DMS153 (cell line): ENCODE results near the gene SLC1A5.

Experiments used
- DNase-seq: peaks from one replicate; lab custom pipeline; 2025; lab: John Stamatoyannopoulos, UW

Gene SLC1A5

DNA sequence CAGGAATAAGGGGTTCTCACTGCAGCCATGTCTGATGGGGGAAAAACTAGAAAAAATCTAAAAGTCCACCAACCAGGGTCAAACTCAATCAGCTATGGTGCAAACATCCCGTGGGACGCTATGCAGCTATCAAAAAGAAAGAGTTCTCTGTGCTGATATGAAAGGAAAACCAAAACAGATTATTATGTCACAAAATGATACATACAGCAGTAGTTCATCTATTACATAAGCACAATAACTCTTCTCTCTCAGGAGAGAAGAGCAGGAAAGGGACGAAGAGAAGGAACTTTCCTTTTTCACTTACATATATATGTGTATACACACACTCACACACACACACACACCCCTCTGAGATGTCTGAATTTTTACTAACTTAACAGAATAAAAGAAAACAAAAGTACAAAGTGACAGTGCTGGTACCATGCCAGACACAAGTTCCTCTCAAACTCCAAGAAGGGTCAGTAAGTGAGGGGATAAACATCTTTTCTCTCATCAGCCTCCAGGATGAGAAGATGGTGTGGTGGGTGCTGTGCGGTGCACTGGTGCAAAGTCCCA lies 45.4 kb downstream of the SLC1A5 start:
- DNase-seq, result no peak

DNA sequence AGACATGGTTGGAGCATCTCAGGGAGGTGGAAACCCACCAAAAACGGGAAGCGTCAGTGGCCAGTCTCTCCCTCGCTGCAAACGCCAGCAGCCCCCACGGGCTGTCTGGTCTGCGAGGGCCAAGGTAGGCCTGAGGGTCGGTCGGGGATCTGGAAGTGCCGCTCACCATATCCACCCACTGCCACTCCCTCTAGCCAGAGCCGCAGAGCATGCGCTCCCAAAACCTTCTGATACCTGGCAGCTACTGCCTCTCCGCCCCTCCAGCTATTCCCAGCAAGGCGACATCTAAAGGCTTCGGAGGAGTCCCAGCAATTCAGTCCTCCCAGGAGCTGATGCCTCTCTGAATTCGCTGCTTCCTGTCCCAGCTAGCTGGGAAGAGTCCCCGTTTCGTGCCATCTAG lies 46.9 kb downstream of the SLC1A5 start:
- DNase-seq, result no peak

DNA sequence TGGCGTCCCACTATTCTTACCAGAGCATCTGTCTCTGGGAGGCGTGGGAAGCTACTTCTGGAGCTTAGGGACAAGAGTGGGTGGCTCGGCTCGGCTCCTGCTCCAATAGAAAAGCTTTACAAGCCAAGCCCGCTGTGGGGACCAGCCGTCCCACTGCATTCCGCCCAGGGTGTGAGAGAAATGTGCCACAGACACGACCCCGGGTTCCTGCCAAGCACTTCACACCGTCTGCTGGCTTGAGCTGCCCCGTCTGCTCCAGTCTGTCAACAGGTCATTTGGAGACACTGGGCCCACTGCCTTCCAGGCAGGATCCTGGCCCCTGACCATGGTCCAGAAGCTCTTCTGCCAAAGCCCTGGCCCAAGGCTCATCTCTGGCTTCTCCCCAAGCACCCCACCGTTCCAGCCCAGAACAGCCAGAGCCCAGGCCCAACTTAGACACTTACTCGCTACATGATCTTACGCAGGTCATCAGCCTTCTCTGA lies 49.1 kb downstream of the SLC1A5 start:
- DNase-seq, result no peak

DNA sequence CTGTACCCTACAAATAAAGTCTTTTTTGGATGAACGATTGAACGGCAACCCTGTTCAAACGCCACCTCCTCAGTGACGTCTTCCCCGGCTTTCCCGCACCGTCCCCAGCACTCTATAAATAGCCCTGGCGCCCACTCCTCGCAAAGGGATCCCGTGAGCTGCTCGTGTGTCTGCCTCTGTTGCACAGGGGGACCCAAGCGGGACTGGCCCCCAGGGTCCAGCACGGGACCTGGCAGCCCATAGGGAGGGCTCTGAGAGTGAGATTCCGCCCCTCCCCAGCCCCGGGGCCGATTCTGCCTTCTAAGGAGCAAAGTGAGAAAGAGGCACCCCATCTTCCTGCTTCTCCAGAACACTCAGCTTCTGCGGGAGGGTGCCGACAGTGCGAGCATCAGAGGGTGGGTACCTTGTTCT lies 50.6 kb downstream of the SLC1A5 start:
- no peak for DNase-seq

GRCh38 chr19:46737298-46737654 lies 51.1 kb downstream of the SLC1A5 start:
- no peak for DNase-seq

DNA sequence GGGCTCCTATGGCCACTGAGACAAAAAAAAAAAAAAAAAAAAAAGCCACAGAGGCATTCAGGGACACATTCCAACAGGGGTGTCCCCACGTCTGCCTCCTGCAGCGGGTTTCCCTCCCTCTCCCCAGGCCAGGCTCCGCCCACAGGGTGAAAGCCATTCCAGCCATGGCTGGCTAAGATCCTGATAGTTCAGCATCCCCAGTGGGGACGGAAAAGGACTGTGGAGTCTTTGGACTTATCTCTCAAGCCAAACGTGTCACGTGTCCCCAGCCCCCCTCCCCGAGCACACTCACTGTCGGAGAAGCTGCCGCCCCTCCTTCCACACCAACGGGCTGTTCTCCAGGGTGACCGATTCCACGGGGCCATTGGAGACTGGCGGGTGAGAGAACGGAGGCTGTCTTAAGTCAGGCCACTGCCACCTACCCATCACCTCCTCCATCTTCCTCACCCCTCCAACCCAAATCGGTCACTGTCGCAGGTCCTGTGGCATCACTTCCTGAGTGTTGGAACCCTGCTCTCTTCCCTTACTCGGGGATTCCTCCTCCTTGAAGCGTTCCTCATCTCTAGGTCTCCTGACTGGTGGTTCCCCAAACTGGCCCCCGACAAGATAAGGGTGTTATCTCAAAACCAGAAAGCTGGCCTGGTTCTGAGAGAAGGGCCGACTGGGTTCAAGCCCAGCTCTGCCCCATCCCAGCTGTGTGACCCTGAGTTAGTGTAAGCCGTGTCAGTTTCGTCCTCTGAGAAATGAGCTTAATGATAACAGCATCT lies 51.7 kb downstream of the SLC1A5 start:
- no peak for DNase-seq

- DNase-seq, result no peak
Measured at GRCh38 chr19:46733690-46734292, 54.6 kb downstream of the SLC1A5 start.

DNA sequence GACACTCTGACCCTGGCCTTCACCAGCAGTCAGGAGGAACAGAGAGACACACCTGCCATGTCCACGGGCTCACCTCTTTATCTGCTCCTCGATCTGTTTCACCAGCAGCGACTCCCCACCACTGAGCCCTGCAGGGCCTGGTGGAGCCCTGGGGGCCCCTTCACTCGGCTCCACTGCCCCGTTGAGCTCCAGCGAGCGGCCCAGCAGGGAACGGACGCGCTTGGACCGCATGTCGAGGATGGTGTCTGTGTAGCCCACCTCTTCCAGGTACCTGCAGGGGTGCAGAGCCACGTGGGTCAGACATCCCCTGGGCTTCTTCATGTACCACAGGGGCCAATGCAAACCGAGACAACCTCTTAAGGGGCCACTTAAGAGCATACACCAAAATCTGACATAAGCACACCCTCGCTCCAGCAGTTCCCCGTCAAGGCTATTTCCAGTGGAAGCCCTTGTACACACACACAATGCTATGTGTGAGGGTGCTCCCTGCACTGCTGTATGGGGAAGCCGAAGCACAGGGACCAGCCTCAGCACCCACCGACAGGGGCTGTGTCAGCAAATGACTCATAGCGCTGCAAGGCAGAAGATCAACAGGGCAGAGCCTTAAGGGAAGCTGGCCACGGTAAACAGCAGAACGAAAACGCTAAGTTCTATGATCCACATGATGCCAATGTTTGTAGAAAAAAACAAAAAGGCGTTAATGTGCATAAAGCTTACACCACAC lies 55.3 kb downstream of the SLC1A5 start:
- no peak for DNase-seq

- no peak for DNase-seq
Measured at GRCh38 chr19:46732172-46732938, 56.0 kb downstream of the SLC1A5 start.

DNA sequence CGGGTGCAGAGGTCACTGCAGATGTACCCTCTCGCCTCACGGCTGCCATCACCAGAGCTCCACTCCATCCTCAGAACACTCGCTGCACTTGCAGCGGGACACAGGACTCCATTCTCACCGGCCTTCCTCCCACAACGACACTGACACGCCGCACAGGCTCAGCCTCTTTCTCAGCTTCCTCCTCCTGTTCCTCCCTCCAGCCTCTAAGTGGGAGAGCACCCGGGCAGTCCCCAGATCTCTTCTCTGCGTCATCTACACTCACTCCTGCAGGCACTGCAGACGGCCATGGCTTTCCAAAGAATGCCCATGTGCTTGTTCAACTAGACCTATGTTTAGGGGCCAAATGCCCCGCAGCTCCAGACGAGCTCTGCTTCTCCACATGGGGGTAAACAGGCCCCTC lies 56.8 kb downstream of the SLC1A5 start:
- no peak for DNase-seq

DNA sequence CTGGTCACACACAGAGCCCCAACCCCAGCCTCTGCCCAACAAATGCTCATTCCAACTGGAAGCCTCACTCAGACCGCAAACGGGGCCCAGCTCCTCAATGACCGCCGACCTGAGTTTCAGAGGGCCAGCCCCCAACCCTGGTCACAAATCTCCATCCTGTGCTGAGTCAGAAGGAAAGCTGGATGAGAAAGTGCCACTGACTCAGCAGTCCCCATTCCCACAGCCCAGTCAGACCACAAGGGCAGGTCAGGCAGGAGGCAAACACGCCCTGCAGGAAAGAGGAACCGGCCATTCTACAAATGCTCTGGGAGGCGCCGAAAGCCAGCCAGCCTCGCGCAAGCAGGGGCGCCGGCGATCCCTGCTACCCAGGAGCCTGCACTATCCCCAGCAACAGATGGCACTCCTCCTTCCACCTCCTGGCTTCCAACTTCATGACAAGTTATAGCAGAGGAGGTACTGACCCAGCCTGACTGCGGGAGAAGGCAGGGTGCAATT lies 57.3 kb downstream of the SLC1A5 start:
- DNase-seq, result no peak

- DNase-seq, result no peak
Measured at GRCh38 chr19:46730595-46730994, 57.8 kb downstream of the SLC1A5 start.

DNA sequence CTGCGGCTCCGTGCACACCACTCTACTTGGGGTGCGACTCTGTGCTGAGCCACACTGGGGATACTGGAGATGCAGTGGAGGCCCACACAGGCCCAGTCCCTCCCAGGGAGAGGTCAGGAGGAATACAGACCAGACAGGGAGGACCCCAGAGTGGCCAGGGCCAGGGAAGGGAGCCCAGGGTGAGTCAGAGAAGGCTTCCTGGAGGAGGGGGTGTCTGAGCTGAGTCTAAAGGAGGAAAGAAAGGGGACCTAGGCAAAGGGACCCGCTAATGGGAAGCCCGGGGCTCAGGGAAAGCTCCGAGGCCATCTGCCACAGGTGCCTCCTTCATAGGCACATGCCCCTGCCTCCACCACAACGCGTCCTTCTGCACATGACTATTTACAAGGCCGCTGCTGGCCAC lies 58.2 kb downstream of the SLC1A5 start:
- no peak for DNase-seq

DNA sequence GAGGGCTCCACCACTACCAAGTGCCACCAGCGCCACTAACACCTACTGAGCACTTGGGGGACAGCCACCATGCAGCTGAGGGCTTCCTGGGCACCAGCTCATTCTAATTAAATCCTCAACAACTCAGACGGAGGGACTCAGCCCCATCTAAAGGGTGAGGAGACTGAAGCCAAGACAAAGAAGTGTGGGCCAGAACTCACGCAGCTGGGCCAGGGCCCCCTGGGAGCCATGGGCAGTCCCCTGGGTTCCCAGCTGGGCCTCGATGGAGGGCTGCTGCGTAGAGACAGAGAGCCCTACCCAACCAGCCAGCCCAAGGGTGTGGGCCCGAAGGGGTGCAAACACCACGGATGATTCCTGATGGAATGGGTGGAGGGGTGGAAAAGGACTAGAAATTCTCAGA lies 58.7 kb downstream of the SLC1A5 start:
- DNase-seq, result no peak

DNA sequence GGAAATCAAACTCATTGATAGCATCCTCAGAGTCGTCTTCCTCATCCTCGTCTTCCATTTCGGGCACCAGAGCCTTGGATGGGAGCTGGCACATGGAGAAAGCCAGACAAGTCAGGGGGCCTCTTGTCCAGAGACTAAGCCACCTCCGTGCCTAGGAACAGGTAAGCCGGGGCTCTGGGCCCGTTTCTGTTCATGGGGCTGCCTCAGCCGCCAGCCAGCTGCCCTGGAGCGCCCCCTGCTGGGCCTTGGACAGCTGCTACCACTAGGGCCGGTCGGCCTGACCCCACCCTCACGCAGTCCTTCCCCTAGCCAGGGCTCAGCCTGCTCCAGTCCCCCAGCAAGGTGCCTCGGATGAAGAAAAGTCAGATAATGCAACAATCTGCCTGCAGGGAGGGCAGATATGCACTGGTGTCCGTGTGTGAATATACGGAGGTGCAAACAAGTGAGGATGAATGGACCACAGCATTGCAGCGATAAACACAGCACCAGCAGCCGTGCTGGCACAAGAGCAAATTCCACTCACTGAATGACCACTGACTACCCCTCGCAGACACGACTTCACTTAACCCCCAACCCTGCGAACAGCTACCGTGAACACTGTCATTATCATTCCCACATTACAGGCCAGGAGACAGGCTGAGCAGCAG lies 59.6 kb downstream of the SLC1A5 start:
- no peak for DNase-seq

DNA sequence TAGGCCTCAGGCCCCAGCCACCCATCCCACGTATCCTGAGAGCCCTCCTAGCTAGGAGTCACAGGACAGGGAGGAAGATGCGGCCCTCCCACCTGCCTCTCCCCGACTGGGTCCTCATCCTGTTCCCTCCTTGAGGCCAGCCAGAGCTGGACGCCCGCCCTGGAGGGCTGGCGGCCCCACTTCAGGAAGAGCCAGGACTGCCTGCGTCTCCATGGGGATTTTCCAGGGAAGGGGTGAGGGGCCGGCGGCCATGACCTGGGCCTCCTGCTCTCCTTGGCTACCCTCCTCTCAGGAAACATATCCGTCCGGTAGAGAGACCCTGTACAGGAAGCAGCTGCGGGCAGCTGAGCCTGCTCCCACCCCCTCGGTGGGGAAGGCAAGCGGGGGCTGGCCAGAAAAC lies 60.2 kb downstream of the SLC1A5 start:
- DNase-seq, result no peak

- DNase-seq, result no peak
Measured at GRCh38 chr19:46727757-46728156, 60.6 kb downstream of the SLC1A5 start.

GRCh38 chr19:46726971-46727501 lies 61.4 kb downstream of the SLC1A5 start:
- no peak for DNase-seq

GRCh38 chr19:46726551-46726950 lies 61.8 kb downstream of the SLC1A5 start:
- no peak for DNase-seq

DNA sequence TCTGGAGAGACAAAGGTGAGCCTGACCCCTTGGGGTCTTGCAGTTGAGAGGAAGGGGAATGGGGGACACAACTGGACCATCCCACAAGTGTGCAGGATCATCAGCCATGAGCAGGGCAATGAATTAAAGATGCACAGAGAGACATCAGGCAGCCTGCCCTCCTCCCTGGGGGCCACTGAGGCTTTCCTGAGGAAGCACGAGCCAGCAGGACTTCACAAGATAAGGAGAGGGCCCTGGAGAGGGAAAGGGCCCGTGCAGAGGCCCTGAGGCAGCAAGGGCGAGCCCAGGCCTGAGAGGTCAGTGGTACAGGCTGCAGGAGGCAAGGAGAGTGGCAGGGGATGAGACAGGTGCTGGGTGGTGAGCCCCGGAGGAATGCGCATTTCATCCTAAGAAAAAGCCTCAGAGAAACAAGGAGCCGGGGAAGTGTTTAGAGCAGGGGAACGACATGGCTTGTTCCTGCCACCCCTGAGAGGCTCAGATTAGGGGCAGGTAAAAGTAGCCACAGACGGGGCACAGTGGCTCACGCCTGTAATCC lies 62.5 kb downstream of the SLC1A5 start:
- DNase-seq, result no peak
